Activated CD8-positive, alpha-beta T cell treated with anti-CD3 and anti-CD28 coated beads, Interleukin-2, amount 10 ng/mL, durations not matched to agents 7 days and 5 days (primary cell): ENCODE results near the gene XAF1. TPM values are rescaled to one million over a fixed set of nuclear protein-coding genes. Genes with fewer than 3 reads are reported as not detected.
"Not testable (repeated sequence)": the region's sequence is repeated elsewhere in the genome, so short reads cannot be mapped to it uniquely, and the experiment has no call there.

Experiments used
- ATAC-seq: fragments of 150-1000 bp; cut with Tn5 transposase; one replicate; pipeline ENCODE4 v1.10.0; 2021; ENCODE audit warnings: moderate library complexity
- CTCF ChIA-PET: fragments of 350-600 bp; sonication (Branson Sonifier 250); formaldehyde crosslinking; loops from one replicate; lab custom pipeline; 2021; ENCODE audit warnings: antibody characterized with exemption; lab: Charles Lee
- POLR2A ChIA-PET: fragments of 350-600 bp; sonication (Branson Sonifier 250); formaldehyde crosslinking; loops from one replicate; lab custom pipeline; 2021; ENCODE audit warnings: antibody characterized with exemption; lab: Charles Lee
- DNase-seq: peaks from one replicate; pipeline ENCODE4 v3.0.0-alpha.2; 2020
- H3K27ac Mint-ChIP-seq: one replicate; pipeline ENCODE4 v1.8.0; 2021; ENCODE audit warnings: mild to moderate bottlenecking, mixed read lengths
- H3K27me3 Mint-ChIP-seq: one replicate; pipeline ENCODE4 v1.8.0; 2021; ENCODE audit warnings: low read depth, mixed read lengths
- H3K36me3 Mint-ChIP-seq: one replicate; pipeline ENCODE4 v1.8.0; 2021; ENCODE audit warnings: low read depth, mixed read lengths
- H3K4me1 Mint-ChIP-seq: one replicate; pipeline ENCODE4 v1.8.0; 2021; ENCODE audit warnings: low read depth, mixed read lengths
- H3K4me3 Mint-ChIP-seq: one replicate; pipeline ENCODE4 v1.8.0; 2021; ENCODE audit warnings: mild to moderate bottlenecking, mixed read lengths
- H3K9me3 Mint-ChIP-seq: one replicate; pipeline ENCODE4 v1.8.0; 2022; ENCODE audit warnings: mixed read lengths; ENCODE audit not compliant: insufficient read depth
- total RNA-seq, 2 experiments: library from RNA; stranded (reverse); gene quantifications; one replicate each; pipeline ENCODE4 v1.2.3, GENCODE V29; 2021

The XAF1 gene
- total RNA-seq, 2 experiments from 2014 or later, result 298 to 306 TPM

DNA sequence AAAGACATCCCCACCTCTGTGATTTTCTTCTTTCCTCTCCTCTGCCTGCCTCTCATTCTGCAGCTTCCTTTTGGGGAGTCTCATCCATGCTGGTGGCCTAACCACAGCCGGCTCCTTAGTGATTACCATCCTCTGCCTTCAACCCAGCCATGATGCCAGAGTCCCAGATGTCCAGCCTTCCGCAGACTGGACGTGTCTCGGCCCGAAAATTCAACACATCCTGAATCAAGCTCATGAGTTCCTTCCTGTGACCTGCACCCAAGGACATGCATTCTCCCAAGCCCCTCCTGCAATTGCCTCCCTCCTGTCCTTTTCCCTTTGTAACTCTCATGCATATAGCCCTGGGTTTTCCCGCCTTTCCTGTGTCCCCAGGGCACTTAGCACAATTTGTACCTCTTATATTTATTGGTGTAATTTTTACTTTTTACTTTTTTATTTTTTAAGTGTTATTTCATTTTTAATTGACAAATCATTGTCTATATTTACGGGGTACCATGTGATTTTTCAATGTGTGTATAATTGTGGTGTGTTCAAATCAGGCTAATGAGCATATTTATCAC is 41.5 kb upstream of the XAF1 start:
- Mint-ChIP-seq H3K27me3 (peaks cover 53% of the 10 kb centered on the region), H3K4me3 (no peak overlapping the region), H3K9me3 (no peaks in the 10 kb centered on the region), H3K36me3 (no peaks in the 10 kb centered on the region), H3K27ac (no peak overlapping the region), H3K4me1 (peaks cover 25% of the 10 kb centered on the region)
- no peak for DNase-seq
- ChIA-PET POLR2A (no interaction called here), CTCF (no interaction called here)
- no peak for ATAC-seq

DNA sequence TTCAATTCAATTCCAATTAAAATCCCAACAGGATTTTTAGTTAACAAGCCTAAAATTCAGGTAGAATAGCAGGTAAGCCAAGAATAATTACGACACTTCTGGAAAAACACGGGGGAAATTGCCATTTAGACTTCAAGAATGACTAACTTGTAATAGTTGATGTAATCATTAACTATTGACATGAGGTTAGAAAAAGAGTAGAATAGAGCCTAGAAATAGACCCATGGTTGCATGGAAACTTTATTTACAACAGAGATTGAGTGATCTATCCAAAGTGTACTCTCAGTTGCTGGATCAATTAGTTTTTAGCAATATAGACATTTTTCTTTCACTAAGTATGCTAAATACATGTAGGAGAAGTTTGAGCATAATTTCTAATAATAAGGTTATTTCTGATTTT is 39.1 kb upstream of the XAF1 start:
- Mint-ChIP-seq H3K27me3 (peaks cover 60% of the 10 kb centered on the region), H3K4me3 (no peak overlapping the region), H3K27ac (no peak overlapping the region), H3K4me1 (peaks cover 22% of the 10 kb centered on the region), H3K9me3 (no peaks in the 10 kb centered on the region), H3K36me3 (no peaks in the 10 kb centered on the region)
- DNase-seq (no peak), ATAC-seq (no peak)
- ChIA-PET CTCF (no interaction called here), POLR2A (no interaction called here)

DNA sequence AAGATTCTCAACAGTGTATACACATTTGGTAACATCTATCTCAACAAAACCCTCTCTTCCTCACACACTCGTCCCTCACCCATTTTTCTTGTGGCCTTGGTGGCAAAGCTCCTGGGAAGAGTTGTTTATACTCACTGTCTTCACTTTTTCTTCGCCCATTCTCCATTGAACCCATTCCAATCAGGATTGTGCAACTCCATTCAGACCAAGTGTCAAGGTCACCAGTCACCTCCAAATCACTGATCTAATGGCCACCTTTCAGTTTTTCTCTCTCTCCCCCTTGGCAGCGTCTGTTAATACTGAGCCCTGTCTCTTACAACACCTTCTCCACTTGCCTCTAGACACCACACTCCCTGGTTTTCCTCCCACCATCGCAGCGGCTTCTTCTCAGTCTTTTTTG is 34.1 kb upstream of the XAF1 start:
- Mint-ChIP-seq H3K4me3 (no peak overlapping the region), H3K4me1 (no peaks in the 10 kb centered on the region), H3K9me3 (no peaks in the 10 kb centered on the region), H3K27me3 (peaks cover 49% of the 10 kb centered on the region), H3K36me3 (no peaks in the 10 kb centered on the region), H3K27ac (no peak overlapping the region)
- ATAC-seq (no peak), DNase-seq (no peak)
- CTCF ChIA-PET, result no interaction called here
- POLR2A ChIA-PET, result no interaction called here

DNA sequence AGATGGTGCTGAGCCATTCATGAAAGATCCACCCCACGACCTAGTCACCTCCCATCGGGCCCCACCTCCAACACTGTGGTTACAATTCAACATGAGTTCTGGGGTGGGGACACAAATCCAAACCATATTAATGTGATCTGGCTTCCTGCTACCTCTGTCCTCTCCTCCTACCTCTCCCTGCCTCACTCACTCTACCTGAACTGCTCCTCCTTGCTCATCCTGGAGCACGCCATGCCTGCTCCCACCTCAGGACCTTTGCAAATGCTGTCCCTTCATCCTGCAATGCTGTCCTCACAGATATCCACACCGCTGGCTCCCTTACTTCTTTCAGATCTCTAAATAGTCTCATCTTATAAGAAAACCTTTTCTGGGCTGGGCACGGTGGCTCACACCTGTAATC is 31.8 kb upstream of the XAF1 start:
- ATAC-seq (no peak), DNase-seq (no peak)
- CTCF ChIA-PET, result no interaction called here
- H3K4me1 Mint-ChIP-seq, result no peaks in the 10 kb centered on the region
- no peak overlapping the region for H3K4me3 Mint-ChIP-seq
- no peaks in the 10 kb centered on the region for H3K36me3 Mint-ChIP-seq
- peaks cover 49% of the 10 kb centered on the region for H3K27me3 Mint-ChIP-seq
- no peak overlapping the region for H3K27ac Mint-ChIP-seq
- H3K9me3 Mint-ChIP-seq, result no peaks in the 10 kb centered on the region
- POLR2A ChIA-PET, result no interaction called here

DNA sequence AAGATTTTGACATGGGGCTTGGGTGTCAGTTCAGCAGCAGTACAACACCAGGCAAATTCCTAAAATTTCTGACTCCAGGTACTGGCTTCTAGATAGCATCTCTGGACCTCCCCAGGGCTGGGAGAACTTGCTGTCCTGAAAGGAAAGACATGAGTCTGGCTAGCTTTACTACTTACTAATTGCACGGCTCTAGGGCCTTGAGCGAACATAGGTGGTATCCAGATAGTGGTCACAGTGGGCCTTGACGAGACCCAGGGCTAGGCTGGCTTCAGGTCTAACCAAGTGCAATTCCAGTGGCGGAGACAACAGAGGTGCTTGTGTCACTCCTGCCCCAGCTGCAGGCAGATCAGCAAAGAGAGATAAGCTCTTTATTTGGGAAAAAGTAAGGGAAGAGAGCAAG is 26.3 kb upstream of the XAF1 start:
- ChIA-PET CTCF (no interaction called here), POLR2A (no interaction called here)
- H3K4me3 Mint-ChIP-seq, result no peak overlapping the region
- peaks cover 34% of the 10 kb centered on the region for H3K27me3 Mint-ChIP-seq
- no peaks in the 10 kb centered on the region for H3K36me3 Mint-ChIP-seq
- DNase-seq, result no peak
- no peaks in the 10 kb centered on the region for H3K9me3 Mint-ChIP-seq
- no peaks in the 10 kb centered on the region for H3K4me1 Mint-ChIP-seq
- no peak overlapping the region for H3K27ac Mint-ChIP-seq
- ATAC-seq, result no peak

DNA sequence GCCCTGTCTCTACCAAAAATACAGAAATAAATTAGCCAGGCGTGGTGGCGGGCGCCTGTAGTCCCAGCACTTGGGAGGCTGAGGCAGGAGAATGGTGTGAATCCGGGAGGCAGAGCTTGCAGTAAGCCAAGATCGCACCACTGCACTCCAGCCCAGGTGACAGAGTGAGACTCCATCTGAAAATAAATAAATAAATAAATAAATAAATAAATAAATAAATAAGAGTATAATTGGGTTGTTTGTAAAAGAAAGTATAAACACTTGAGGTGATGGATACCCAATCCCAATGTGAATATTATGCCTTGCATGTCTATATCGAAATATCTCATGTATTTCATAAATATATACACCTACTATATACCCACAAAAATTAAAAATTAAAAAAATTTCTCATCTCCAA is 9.2 kb upstream of the XAF1 start:
- H3K4me3 Mint-ChIP-seq, H3K4me1 Mint-ChIP-seq, H3K9me3 Mint-ChIP-seq, H3K36me3 Mint-ChIP-seq, DNase-seq, CTCF ChIA-PET, H3K27ac Mint-ChIP-seq, POLR2A ChIA-PET, ATAC-seq: not testable (repeated sequence)
- peaks cover 42% of the 10 kb centered on the region for H3K27me3 Mint-ChIP-seq

- H3K9me3 Mint-ChIP-seq, result no peaks in the 10 kb centered on the region
- CTCF ChIA-PET, result interaction anchor here (1.5 kb wide), 1 partner anchor 84 kb away, joined by 4 read pairs; no protein-coding TSS in a partner anchor
- H3K36me3 Mint-ChIP-seq, result no peaks in the 10 kb centered on the region
- peaks cover 27% of the 10 kb centered on the region for H3K27me3 Mint-ChIP-seq
- H3K4me1 Mint-ChIP-seq, result peaks cover 22% of the 10 kb centered on the region
- ATAC-seq, result no peak
- no peak overlapping the region for H3K4me3 Mint-ChIP-seq
- no peak overlapping the region for H3K27ac Mint-ChIP-seq
- POLR2A ChIA-PET, result interaction anchor here (1.5 kb wide), 1 partner anchor 11 kb away, joined by 5 read pairs; no protein-coding TSS in a partner anchor
- no peak for DNase-seq
These were observed 7.2 kb upstream of the XAF1 start for GRCh38 chr17:6748617-6749016.

- DNase-seq (peak; percentile 48), ATAC-seq (no peak)
- ChIA-PET POLR2A (interaction anchor here (1.5 kb wide), 1 partner anchor 10 kb away, joined by 5 read pairs; no protein-coding TSS in a partner anchor), CTCF (interaction anchor here (0.9 to 1.9 kb wide), 6 partner anchors 24 to 272 kb away, joined by 3 to 5 read pairs (median 4); no protein-coding TSS in a partner anchor)
- Mint-ChIP-seq H3K4me3 (no peak overlapping the region), H3K27me3 (peaks cover 20% of the 10 kb centered on the region), H3K27ac (no peak overlapping the region), H3K4me1 (peaks cover 28% of the 10 kb centered on the region), H3K9me3 (no peaks in the 10 kb centered on the region), H3K36me3 (no peaks in the 10 kb centered on the region)
These were observed 6.3 kb upstream of the XAF1 start for GRCh38 chr17:6749519-6749918.

- H3K9me3 Mint-ChIP-seq, result no peaks in the 10 kb centered on the region
- peaks cover 41% of the 10 kb centered on the region for H3K4me1 Mint-ChIP-seq
- H3K27ac Mint-ChIP-seq, result peak overlapping the region; percentile 82
- H3K27me3 Mint-ChIP-seq, result peaks cover 6% of the 10 kb centered on the region
- POLR2A ChIA-PET, result interaction anchor here (0.9 to 1.8 kb wide), 3 partner anchors 23 to 284 kb away, joined by 3 to 5 read pairs (median 3); partner anchors contain the start of gene SLC16A13
- no peak overlapping the region for H3K4me3 Mint-ChIP-seq
- H3K36me3 Mint-ChIP-seq, result peaks cover 12% of the 10 kb centered on the region
- CTCF ChIA-PET, result interaction anchor here (0.9 kb wide), 1 partner anchor 91 kb away, joined by 3 read pairs; no protein-coding TSS in a partner anchor
- ATAC-seq, result no peak
- no peak for DNase-seq
These were observed 3.6 kb upstream of the XAF1 start for GRCh38 chr17:6752068-6752909.

DNA sequence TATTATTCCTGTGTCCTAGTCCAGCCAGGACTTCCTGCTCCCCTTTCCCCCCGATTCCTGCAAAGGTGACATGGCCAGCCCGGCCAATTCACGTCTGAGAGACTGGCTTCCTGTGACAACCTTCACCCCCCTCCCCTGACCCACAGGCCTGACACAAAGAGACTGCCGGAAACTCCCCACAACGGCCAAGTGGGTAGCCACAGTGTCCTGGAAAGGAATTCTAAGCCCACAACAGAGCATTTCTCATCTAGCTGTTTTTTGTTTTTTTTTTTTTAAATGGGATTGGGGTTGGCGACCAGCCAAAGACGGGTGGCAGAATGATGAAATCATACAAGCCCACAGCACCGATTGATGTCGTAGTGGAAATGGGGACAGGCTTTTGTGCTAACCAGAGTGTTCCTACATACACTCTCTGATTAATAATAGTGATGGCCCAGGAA is 2.8 kb upstream of the XAF1 start:
- Mint-ChIP-seq H3K36me3 (peaks cover 18% of the 10 kb centered on the region), H3K27me3 (peaks cover 3% of the 10 kb centered on the region), H3K27ac (peak overlapping the region; percentile 82), H3K4me3 (peak overlapping the region; percentile 25), H3K4me1 (peaks cover 47% of the 10 kb centered on the region), H3K9me3 (no peaks in the 10 kb centered on the region)
- peak; percentile 24 for ATAC-seq
- DNase-seq, result peak; percentile 65
- CTCF ChIA-PET, result no interaction called here
- POLR2A ChIA-PET, result interaction anchor here (1.5 kb wide), 1 partner anchor 11 kb away, joined by 4 read pairs; no protein-coding TSS in a partner anchor

- POLR2A ChIA-PET, result interaction anchor here (1.5 kb wide), 1 partner anchor 10 kb away, joined by 4 read pairs; no protein-coding TSS in a partner anchor
- peaks cover 53% of the 10 kb centered on the region for H3K4me1 Mint-ChIP-seq
- peak overlapping the region; percentile 32 for H3K4me3 Mint-ChIP-seq
- H3K27ac Mint-ChIP-seq, result peak overlapping the region; percentile 76
- CTCF ChIA-PET, result no interaction called here
- no peaks in the 10 kb centered on the region for H3K9me3 Mint-ChIP-seq
- H3K36me3 Mint-ChIP-seq, result peaks cover 23% of the 10 kb centered on the region
- ATAC-seq, result no peak
- DNase-seq, result no peak
- H3K27me3 Mint-ChIP-seq, result peaks cover 3% of the 10 kb centered on the region
These were observed 2.3 kb upstream of the XAF1 start for GRCh38 chr17:6753546-6753945.
